GM20000 (cell line): ENCODE results near the gene FAM20A.

ENCODE experiments used
- DNase-seq: peaks from one replicate; pipeline ENCODE4 v3.0.0; 2012; ENCODE audit warnings: low spot score
- TF ChIP-seq, protein P1 (sequence below): IDR thresholded peaks from 2 replicates; pipeline ENCODE4 v1.5.1; 2012; ENCODE audit warnings: mild to moderate bottlenecking, control low read depth; ENCODE audit errors: extremely low read depth, missing control alignments

Gene FAM20A

DNA sequence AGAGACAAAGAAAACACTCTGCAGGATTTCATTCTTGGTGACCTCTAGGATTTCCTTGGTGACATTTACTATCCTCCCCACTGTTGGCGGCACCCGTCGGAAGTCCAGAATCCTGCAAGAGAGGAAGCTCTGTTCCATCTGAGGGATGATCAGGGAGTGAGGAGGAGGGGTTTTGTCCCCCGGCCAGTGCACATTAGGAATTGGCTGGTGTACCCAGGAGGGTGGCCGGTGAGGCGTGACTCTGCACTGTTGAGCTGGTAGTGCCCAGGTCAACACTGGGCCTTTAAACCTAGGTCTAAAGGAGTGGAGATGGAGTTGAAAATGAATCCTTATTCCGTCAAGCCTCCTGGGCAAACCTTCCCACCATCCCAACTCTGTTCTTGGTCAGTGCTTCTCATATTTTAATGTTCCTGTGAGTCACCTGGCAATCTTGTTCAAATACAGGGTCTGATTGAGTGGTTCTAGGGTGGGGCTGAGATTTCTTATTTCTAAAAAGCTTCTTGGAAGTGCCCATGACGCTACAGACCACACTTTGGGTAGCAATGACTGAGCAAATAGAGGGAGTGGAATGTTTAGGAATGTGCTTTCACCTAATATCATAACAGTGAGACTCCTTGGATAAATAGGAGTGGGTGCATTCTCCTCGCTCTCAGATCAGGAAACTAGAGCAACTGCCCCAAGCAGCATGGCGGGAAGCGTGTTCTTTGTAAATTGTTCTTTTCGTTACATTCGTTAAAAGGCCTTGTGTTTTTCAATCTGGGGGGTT lies 58.3 kb downstream of the FAM20A start:
- TF ChIP-seq, protein P1, sequence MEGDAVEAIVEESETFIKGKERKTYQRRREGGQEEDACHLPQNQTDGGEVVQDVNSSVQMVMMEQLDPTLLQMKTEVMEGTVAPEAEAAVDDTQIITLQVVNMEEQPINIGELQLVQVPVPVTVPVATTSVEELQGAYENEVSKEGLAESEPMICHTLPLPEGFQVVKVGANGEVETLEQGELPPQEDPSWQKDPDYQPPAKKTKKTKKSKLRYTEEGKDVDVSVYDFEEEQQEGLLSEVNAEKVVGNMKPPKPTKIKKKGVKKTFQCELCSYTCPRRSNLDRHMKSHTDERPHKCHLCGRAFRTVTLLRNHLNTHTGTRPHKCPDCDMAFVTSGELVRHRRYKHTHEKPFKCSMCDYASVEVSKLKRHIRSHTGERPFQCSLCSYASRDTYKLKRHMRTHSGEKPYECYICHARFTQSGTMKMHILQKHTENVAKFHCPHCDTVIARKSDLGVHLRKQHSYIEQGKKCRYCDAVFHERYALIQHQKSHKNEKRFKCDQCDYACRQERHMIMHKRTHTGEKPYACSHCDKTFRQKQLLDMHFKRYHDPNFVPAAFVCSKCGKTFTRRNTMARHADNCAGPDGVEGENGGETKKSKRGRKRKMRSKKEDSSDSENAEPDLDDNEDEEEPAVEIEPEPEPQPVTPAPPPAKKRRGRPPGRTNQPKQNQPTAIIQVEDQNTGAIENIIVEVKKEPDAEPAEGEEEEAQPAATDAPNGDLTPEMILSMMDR: no peak
- no peak for DNase-seq

DNA sequence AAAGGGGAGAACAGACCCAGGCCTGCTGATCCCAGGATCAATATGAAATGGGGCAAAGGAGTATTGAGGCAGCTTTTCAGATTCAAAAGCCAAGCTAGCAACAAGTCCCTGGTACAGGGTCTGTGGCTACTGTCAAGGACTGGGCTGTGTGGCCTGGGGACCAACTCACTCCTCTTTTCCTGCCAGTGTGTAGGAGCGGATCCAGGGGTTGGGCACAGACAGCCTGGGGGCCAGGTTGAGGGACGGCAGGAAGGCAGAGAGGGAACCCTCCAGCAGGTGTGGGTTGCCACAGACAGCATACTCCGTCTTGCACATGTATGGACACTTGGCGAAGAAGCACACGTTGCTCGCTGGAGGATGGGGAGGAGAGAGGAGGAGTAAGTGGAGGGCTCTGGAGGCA lies 59.4 kb downstream of the FAM20A start:
- no peak for DNase-seq
- TF ChIP-seq, protein P1: no peak

DNA sequence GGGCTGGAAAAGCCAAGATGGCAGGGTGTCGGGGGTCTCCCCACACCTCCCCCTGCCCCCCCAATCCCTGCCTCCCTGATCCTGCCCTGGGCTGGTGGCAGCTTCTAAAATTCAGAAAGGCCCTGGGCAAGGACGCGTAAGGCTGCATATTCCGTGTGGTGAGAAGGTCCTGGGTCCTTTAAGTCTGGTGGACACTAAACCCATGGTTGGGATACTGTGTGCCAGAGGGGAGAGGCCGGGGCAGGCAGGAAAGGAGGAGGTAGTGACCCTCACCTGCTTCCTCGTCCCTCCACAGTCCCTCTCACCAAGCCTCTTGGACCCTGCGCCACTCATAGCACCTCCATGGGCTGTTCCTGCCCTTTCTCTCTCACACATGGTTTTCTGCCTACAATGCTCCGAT lies 60.2 kb downstream of the FAM20A start:
- TF ChIP-seq, protein P1: no peak
- no peak for DNase-seq

DNA sequence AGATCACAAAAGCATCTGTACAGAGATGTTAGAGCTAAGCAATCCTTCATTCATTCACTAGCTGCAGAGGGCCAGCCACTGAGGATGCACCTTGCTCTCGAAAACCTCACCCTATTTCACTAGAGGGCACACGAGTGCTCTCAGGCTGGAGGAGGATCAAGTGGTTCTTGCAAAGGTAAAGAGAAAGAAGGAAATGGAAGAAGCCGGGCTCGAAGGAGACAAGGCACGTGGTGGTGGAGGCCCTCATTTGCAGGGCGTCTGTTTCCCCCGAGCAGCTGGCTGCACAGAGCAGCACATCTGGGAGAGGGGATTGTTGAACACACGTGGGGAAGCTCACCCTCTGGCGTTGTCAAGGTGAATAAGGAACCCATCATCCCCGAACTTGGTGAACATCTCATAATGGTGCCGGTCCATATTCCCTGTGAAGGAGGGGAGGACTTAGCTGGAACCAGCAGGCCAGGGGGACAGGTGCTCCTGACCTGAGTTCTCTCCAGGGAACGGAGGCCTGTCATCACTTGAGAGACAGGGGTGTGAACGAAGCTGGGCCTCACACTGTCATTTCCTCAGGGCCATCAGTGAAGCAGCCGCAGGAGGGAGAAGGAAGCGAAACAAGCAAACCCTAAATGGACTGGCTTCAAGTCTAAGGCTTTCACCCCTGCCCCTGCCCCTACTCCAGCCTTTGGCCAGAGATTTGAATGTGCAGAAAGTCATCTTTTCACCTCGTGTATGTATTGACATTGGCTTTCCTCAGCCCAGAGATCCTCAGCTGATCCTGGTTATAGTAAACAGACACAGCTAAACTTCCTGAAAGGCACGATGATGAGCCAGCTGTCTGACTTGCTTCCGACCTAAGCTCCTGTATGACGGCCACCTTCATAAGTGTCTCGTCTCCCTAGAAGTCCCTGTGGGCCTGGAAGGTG lies 61.4 kb downstream of the FAM20A start:
- no peak for DNase-seq
- TF ChIP-seq, protein P1: peak; percentile 28

DNA sequence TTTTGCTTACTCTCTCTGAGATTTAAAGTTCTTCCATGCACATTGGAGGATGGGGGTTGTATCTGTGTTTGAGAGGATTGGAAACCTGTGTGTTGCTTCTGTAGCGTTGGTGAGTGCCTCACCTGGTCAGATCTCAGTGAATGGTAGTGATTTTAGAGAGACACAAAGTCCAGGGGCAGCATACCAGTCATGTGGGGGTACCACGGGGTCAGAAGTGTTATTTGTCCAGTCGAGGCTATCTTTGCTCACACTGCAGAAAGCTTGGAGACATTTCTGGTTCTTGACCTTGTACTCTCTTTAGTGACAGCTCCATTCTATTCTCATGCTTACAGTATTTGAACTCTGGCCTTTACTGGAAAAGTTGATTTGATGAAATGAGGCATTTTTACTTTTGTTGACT lies 65.2 kb downstream of the FAM20A start:
- TF ChIP-seq, protein P1: no peak
- no peak for DNase-seq

DNA sequence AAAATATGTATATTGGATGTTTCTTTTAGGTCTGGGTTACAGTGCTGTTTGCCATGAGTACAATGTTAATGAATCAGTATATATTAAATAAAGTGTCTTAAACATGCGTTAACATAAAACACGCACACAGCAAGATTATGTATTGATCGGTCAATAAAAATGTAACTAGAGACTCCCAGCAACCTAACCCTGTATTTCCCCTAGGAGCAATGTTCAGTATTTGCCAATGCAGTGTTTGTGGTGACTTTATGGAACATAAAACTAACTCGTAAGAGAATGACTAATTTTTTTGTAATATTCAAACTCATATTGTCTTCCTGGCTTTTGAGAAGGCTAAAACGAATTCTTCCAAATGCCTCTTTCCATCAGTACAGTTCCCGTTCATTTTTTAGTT lies 66.5 kb downstream of the FAM20A start:
- no peak for DNase-seq
- TF ChIP-seq, protein P1: no peak
